ENCODE data around the gene CBLB. TPM values are rescaled to one million over a fixed set of nuclear protein-coding genes. Genes with fewer than 3 reads are reported as not detected.

CBLB gene
- total and polyA plus RNA-seq, 9 of the 15 experiments (the other 6 are each of a cell fraction or from before 2014, with no cell fraction given): 1.8 to 8.1 (median 5.3) TPM

DNA sequence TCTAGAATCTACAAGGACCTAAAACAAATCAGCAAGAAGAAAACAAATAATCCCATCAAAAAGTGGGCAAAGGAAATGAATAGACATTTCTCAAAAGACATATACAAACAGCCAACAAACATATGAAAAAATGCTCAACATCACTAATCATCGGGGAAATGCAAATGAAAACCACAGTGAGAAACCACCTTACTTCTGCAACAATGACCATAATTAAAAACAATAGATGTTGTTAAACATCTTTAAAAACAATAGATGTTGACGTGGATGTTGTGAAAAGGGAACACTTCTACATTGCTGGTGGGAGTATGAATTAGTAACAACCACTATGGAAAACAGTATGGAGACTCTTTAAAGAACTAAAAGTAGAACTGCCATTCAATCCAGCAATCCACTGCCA lies 96.2 kb downstream of the CBLB start:
- Histone ChIP-seq H3K79me2 (ENCODE audit: control insufficient read depth, insufficient read depth, low read length) (no peaks in the 10 kb centered on the region), H3K9me1 (ENCODE audit: control insufficient read depth, insufficient read depth, low read length) (no peaks in the 10 kb centered on the region), H2AFZ (ENCODE audit: low read depth, low read length) (no peak overlapping the region), H3K4me1 (replicated peaks in 1 of 2; ENCODE audit: control insufficient read depth in 2 of 2, insufficient read depth in 2 of 2, low read length in 2 of 2) (no peaks in the 10 kb centered on the region), H3K27ac (ENCODE audit: extremely low read depth, low read depth, low read length) (no peak overlapping the region), H3K27me3 (ENCODE audit: control insufficient read depth in 2 of 2, insufficient read depth in 2 of 2, low read length in 2 of 2) (no peaks in the 10 kb centered on the region), H4K20me1 (replicated peaks; ENCODE audit: control insufficient read depth, insufficient read depth, low read length) (no peaks in the 10 kb centered on the region), H3K4me2 (ENCODE audit: insufficient read depth, low read length) (no peak overlapping the region), H3K9ac (ENCODE audit: insufficient read depth in 1 of 2, low read depth in 2 of 2, low read length in 2 of 2) (no peak overlapping the region), H3K4me3 (no peak overlapping the region), H3K36me3 (ENCODE audit: control insufficient read depth, insufficient read depth, low read length) (no peaks in the 10 kb centered on the region), H3K9me3 (replicated peaks; ENCODE audit: control insufficient read depth, insufficient read depth, low read depth, low read length) (no peaks in the 10 kb centered on the region)
- FAIRE-seq (no peak), ATAC-seq (no peak), DNase-seq (ENCODE audit: extremely low read depth in 1 of 4, low spot score in 3 of 4) (no peak)
- in situ Hi-C loops (cut with MboI): no loop called here
- WGBS (ENCODE audit: insufficient coverage, low coverage, missing lambda C conversion rate): 46% methylated on average over 2 of the region's 2 CpGs
- TF ChIP-seq ZNF324 (CRISPR knock-in tag; IDR thresholded peaks at IDR 0.05) (no peak), ELF2 (CRISPR knock-in tag; IDR thresholded peaks at IDR 0.05) (no peak), BDP1 (IDR thresholded peaks at IDR 0.05; ENCODE audit: insufficient read depth, insufficient read length) (no peak)
- TF ChIP-seq, protein P1, sequence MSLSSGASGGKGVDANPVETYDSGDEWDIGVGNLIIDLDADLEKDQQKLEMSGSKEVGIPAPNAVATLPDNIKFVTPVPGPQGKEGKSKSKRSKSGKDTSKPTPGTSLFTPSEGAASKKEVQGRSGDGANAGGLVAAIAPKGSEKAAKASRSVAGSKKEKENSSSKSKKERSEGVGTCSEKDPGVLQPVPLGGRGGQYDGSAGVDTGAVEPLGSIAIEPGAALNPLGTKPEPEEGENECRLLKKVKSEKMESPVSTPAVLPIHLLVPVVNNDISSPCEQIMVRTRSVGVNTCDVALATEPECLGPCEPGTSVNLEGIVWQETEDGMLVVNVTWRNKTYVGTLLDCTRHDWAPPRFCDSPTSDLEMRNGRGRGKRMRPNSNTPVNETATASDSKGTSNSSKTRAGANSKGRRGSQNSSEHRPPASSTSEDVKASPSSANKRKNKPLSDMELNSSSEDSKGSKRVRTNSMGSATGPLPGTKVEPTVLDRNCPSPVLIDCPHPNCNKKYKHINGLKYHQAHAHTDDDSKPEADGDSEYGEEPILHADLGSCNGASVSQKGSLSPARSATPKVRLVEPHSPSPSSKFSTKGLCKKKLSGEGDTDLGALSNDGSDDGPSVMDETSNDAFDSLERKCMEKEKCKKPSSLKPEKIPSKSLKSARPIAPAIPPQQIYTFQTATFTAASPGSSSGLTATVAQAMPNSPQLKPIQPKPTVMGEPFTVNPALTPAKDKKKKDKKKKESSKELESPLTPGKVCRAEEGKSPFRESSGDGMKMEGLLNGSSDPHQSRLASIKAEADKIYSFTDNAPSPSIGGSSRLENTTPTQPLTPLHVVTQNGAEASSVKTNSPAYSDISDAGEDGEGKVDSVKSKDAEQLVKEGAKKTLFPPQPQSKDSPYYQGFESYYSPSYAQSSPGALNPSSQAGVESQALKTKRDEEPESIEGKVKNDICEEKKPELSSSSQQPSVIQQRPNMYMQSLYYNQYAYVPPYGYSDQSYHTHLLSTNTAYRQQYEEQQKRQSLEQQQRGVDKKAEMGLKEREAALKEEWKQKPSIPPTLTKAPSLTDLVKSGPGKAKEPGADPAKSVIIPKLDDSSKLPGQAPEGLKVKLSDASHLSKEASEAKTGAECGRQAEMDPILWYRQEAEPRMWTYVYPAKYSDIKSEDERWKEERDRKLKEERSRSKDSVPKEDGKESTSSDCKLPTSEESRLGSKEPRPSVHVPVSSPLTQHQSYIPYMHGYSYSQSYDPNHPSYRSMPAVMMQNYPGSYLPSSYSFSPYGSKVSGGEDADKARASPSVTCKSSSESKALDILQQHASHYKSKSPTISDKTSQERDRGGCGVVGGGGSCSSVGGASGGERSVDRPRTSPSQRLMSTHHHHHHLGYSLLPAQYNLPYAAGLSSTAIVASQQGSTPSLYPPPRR (CRISPR knock-in tag; IDR thresholded peaks at IDR 0.05; ENCODE audit: borderline replicate concordance): no peak
- intact Hi-C loops (cut with micrococcal nuclease): no loop called here
- ChIA-PET CTCF (ENCODE audit: low intra/inter-chr PET ratio) (no interaction called here), POLR2A (no interaction called here)
- no TSS peak for BruUV-seq (replicated peaks)

Measured in K562 (cell line).